Nephron (organoid): ENCODE data around the gene MT1H.

Source experiments
- H3K27ac Mint-ChIP-seq, 3 experiments: 2 replicates each; pipeline ENCODE4 v1.8.0; 2020; ENCODE audit warnings: mixed read lengths in 3 of 3, mild to moderate bottlenecking in 2 of 3, moderate library complexity in 1 of 3
- H3K27me3 Mint-ChIP-seq: 2 replicates; pipeline ENCODE4 v1.8.0; 2021; ENCODE audit warnings: low read depth, mild to moderate bottlenecking, moderate library complexity, mixed read lengths
- H3K36me3 Mint-ChIP-seq: 2 replicates; pipeline ENCODE4 v1.8.0; 2020; ENCODE audit warnings: low read depth, mixed read lengths
- H3K4me1 Mint-ChIP-seq: 2 replicates; pipeline ENCODE4 v1.8.0; 2020; ENCODE audit warnings: mixed read lengths
- H3K4me3 Mint-ChIP-seq, 3 experiments: 2 replicates each; pipeline ENCODE4 v1.8.0; 2020; ENCODE audit warnings: mild to moderate bottlenecking in 3 of 3, mixed read lengths in 3 of 3, moderate library complexity in 2 of 3
- H3K9me3 Mint-ChIP-seq: 2 replicates; pipeline ENCODE4 v1.8.0; 2020; ENCODE audit warnings: mixed read lengths
- TF ChIP-seq, protein P1 (sequence below), 3 experiments: fragments of 200-600 bp; sonication (generic); IDR thresholded peaks; one replicate each; pipeline ENCODE4 v1.5.0; 2021; ENCODE audit warnings: antibody characterized with exemption in 3 of 3; ENCODE audit not compliant: unreplicated experiment in 3 of 3

The MT1H gene

DNA sequence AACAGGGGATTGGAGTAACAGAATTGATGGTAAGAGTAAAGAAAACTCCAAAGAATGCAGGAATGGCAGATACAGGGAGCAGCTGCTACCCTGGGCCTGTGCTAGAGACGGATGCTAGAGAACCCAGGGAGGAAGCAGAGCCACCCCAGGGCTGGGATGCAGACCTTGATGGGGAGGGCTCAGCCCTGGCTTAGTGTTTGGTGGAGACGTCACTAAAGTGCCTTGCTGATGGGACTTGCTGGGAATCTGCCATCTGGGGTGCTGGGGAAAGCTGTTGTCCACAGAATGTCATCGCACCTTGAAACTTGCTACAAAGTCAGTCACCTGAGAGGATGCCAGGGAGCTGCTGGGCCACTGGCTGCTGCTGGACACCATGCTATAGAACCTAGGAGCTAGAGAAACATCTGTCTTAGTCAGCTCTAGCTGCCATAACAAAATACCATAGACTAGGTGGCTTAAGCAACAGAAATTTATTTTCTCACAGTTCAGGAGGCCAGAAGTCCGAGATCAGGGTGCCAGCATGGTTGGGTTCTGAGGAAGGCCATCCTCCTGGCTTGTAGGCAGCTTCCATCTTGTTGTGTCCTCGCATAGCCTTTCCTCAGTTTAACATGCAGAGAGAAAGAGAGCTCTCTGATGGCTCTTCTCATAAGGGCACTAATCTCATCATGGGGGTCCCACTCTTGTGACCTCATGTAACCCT lies 28.0 kb downstream of the MT1H start:
- Mint-ChIP-seq H3K36me3 (no peaks in the 10 kb centered on the region), H3K4me3 (no peak overlapping the region), H3K9me3 (peaks cover 7% of the 10 kb centered on the region), H3K27ac (no peak overlapping the region), H3K4me1 (no peaks in the 10 kb centered on the region), H3K27me3 (peaks cover 24% of the 10 kb centered on the region)
- TF ChIP-seq, protein P1, sequence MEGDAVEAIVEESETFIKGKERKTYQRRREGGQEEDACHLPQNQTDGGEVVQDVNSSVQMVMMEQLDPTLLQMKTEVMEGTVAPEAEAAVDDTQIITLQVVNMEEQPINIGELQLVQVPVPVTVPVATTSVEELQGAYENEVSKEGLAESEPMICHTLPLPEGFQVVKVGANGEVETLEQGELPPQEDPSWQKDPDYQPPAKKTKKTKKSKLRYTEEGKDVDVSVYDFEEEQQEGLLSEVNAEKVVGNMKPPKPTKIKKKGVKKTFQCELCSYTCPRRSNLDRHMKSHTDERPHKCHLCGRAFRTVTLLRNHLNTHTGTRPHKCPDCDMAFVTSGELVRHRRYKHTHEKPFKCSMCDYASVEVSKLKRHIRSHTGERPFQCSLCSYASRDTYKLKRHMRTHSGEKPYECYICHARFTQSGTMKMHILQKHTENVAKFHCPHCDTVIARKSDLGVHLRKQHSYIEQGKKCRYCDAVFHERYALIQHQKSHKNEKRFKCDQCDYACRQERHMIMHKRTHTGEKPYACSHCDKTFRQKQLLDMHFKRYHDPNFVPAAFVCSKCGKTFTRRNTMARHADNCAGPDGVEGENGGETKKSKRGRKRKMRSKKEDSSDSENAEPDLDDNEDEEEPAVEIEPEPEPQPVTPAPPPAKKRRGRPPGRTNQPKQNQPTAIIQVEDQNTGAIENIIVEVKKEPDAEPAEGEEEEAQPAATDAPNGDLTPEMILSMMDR (IDR thresholded peaks at IDR 0.05; ENCODE audit: unreplicated experiment in 3 of 3): no peak

DNA sequence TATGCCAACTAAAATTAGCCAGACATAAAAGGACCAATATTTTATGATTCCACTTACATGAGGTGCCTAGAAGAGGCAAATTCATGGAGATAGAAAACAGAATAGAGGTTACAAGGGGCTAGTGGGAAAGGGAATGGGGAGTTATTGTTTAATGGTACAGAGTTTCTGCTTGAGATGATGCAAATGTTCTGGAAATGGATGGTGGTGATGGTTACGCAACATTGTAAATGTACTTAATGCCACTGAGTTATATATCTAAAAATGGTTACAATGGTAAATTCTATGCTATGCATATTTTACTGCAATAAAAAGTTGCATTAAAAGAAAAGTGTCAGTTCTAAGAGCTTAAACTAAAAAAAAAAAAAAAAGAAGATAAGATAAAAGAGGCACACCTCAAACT lies 30.6 kb downstream of the MT1H start:
- Mint-ChIP-seq H3K4me1 (no peaks in the 10 kb centered on the region), H3K27ac (no peak overlapping the region), H3K4me3 (no peak overlapping the region), H3K36me3 (no peaks in the 10 kb centered on the region), H3K9me3 (peaks cover 7% of the 10 kb centered on the region), H3K27me3 (peaks cover 24% of the 10 kb centered on the region)
- TF ChIP-seq, protein P1 (IDR thresholded peaks at IDR 0.05; ENCODE audit: unreplicated experiment in 3 of 3): no peak

DNA sequence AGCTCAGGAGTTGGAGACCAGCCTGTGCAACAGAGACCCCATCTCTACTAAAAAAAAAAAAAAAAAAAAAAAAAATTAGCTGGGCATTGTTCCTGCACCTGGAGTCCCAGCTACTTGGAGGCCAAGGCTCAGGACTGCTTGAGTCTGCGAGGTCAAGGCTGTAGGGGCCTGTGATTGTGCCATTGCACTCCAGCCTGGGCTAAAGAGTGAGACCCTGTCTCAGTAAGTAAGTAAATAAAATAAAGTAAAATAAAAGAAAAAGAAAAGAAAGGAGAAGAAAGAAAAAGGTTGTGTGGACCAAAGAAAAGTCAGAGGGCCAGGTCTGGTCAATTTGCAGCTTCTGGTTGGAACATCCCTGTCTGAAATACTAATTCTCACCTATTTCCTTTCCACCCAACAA lies 31.0 kb downstream of the MT1H start:
- TF ChIP-seq, protein P1 (IDR thresholded peaks at IDR 0.05; ENCODE audit: unreplicated experiment in 3 of 3): no peak
- H3K27me3 Mint-ChIP-seq: peaks cover 20% of the 10 kb centered on the region
- no peaks in the 10 kb centered on the region for H3K36me3 Mint-ChIP-seq

DNA sequence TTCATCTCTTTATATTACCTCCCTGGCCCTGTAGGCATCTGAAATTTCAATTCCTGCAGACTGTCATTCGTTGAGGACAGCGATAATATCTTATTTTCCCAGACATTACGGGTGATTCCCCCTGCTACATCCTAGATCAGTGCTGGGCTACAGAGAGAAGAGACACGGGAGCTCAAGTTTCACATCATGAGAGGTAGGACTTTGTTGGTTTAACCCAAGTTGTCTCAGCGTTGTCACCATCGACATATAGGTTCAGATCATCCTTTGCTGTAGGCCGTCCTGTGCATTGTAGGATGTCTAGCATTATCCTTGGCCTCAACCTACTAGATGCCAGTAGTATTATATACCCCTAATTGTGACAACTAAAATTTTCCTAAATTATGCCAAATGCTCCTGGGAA lies 31.9 kb downstream of the MT1H start:
- Mint-ChIP-seq H3K27ac (no peak overlapping the region), H3K9me3 (peaks cover 7% of the 10 kb centered on the region), H3K4me3 (no peak overlapping the region), H3K27me3 (peaks cover 19% of the 10 kb centered on the region), H3K36me3 (no peaks in the 10 kb centered on the region), H3K4me1 (no peaks in the 10 kb centered on the region)
- TF ChIP-seq, protein P1 (IDR thresholded peaks at IDR 0.05; ENCODE audit: unreplicated experiment in 3 of 3): no peak

More for the DNA sequence above, 31.0 kb downstream of the MT1H start:
- peaks cover 7% of the 10 kb centered on the region for H3K9me3 Mint-ChIP-seq
- H3K4me1 Mint-ChIP-seq: no peaks in the 10 kb centered on the region
- H3K4me3 Mint-ChIP-seq: no peak overlapping the region
- H3K27ac Mint-ChIP-seq: no peak overlapping the region

DNA sequence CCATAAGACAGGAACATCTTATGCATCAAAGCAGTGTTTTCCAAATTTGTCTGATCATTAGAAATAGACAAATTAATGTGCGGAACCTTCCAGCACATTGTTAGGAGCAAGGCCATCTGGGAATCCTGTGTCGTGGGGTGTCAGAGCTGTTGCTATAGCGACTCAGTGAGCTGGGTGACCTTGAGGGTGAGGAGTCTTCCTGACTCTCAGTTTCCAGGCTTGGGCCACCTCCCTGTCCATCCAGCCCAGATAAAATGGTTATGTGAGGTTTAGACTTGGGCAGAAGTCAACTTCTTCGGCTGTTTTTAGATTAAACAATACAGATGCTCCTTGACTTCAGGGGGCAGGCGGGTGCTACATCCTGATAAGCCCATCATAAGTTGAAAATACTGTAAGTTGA lies 33.2 kb downstream of the MT1H start:
- no peaks in the 10 kb centered on the region for H3K4me1 Mint-ChIP-seq
- H3K4me3 Mint-ChIP-seq: no peak overlapping the region
- H3K27ac Mint-ChIP-seq: no peak overlapping the region
- TF ChIP-seq, protein P1 (IDR thresholded peaks at IDR 0.05; ENCODE audit: unreplicated experiment in 3 of 3): no peak
- H3K27me3 Mint-ChIP-seq: peaks cover 19% of the 10 kb centered on the region
- no peaks in the 10 kb centered on the region for H3K36me3 Mint-ChIP-seq
- H3K9me3 Mint-ChIP-seq: peaks cover 2% of the 10 kb centered on the region
